GM12874 (cell line): ENCODE measurements around the gene FAM118A.

ENCODE experiments used
- CTCF ChIP-seq: IDR thresholded peaks from 2 replicates; pipeline ENCODE4 v1.5.1; 2011; ENCODE audit warnings: low read depth, mild to moderate bottlenecking, control low read depth, low read length, moderate library complexity; ENCODE audit not compliant: insufficient read depth

The FAM118A gene

DNA sequence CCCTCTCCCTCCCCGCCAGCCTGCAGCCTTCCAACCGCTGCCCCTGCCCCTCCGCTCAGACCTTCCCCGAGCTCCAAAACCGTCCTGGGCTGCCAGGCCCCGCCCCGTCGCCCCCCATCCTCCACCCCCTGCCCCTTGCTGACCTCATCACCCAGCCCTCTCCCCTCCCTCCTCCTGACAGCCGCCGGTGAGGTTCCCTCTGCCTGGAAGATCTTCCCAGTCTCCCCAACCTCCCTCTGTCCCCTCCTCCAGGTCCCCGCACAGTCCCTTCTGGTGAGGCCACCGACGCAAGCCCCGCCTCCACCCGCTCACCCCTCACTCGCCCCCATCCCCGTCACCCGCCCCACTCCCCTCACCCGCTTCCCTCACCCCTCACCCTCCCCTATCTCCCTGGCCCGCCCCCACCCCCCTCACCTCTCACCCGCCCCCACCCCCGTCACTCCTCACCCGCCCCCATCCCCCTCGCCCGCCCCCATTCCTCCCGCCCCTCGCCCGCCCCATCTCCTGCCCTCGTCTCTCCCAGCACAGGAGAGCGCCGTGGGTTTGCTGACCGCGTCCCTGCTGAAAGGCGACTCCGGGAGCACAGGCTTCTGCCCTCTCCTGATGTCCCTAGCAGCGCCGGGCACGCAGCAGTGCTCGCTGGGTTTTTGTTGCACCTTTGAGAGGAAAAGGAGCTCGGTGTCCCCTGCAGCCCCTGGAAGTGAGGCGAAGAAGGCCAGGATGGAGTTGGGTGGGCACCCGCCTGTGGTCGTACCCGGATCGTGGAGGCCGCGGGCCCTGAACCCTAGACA, 41.4 kb upstream of the FAM118A start:
- TF ChIP-seq CTCF = no peak

DNA sequence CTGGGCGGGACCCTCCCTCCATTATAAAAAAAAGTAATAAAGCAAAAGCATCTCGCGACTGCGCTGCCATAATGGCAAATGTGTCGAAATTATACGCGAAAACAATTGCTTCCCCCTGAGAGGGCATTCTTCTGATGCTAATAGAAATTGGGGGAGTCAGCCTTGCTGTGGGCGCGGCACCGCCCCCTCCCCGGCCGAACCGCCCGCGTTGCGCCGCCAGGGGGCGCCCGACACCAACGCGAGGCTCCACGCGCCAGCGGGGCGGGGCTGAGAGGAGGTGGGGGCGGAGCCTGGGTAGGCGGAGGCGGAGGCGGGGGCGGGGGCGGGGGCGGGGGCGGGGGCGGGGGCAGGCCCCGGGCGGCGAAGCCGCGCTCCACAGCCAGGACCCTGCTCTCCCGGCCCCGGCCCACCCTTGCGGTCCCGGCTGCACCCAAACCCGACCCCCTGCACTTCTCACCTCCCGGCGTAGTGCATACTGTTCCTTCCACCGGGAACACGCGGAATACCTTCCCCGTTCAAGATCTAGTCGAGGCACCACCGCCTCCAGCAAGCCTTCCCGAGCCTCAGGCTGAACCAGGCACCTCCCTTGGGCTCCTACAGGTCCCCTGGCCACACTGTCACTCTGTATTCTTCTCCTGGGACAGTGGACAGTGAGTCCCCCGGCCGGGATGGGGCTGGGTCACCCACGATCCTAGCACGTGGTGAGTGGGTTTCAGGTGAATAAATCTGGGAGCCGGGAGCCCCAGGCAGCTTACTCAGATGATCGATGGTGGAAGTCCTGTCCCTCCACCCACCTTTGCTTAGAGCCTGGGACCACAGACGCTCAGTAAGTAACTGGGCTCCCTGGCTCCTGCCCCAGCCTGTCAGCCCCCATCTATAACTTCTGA, 40.5 kb upstream of the FAM118A start:
- TF ChIP-seq CTCF = peak; percentile 88

DNA sequence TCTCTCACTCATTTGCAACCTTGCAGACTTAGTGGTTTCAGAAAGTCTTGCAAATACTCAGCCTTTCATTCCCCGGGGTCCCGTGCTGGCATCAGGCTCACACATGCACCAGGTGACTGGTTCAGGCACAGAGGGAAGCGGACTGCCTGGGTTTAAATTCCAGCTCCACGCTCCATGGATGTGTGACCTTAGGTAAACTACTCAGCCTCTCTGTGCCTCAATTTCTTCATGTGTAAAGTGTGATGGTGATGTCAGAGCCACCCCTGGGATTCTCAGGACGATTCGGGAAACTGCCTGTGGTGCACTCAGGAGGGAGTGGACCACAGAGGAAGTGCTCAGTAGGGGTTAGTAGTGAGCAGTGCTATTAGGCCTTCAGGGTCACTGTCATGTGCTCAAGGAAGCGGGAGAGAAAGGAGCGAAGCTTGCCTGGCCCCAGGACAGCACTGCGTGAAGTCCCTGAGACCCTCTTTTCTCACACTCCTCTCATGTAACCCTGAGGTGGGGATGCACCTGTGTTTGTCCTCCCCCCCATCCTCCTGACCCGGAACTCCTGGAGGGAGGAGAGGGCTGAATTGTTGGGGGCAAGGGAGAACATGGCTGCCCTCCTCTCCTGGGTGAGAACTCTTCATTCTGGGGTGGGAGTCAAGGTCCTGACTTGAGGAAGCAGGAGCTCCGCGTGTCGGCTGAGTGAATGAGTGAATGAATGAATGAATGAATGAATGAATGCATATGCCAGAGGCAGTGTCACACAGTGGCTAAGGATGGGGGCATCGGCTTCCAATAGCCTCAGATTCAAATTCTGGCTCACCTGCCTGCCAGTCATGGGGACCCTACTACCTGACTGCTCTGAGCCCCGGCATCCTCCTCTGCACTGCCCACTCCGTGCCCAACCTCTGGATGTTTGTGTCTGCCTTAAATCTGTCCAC, 39.4 kb upstream of the FAM118A start:
- no peak for TF ChIP-seq CTCF

- TF ChIP-seq CTCF = no peak
Observed at GRCh38 chr22:45271667-45272201, 38.0 kb upstream of the FAM118A start.

DNA sequence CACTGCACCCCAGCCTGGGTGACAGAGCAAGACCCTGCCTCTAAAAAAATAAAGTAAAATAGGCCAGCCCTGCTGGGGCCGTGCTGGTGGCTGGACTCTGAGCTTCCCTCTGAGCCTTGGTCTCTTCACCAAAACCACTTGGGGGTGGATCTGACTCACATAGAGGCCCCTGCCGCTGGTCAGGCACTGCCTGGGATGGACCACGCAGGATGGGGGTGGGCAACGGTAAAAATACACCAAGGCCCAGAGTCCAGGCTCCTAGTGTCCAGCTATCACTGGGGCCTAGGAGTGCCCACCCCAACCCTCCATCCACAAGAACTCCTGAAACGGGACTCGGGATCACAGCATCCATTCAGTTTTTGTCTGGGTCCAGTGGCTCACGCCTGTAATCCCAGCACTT, 37.2 kb upstream of the FAM118A start:
- TF ChIP-seq CTCF = no peak

GRCh38 chr22:45273452-45274075, 36.2 kb upstream of the FAM118A start:
- TF ChIP-seq CTCF = no peak
